ENCODE measurements around the gene CLASP1.
"Not testable (repeated sequence)": the region's sequence is repeated elsewhere in the genome, so short reads cannot be mapped to it uniquely, and the experiment has no call there.

Gene CLASP1

GRCh38 chr2:121459291-121459690 is 190.0 kb downstream of the CLASP1 start:
- DNase-seq = no peak

GRCh38 chr2:121456325-121456724 is 192.9 kb downstream of the CLASP1 start:
- no peak for DNase-seq

GRCh38 chr2:121455446-121455845 is 193.8 kb downstream of the CLASP1 start:
- no peak for DNase-seq

- DNase-seq = no peak
Observed at GRCh38 chr2:121454549-121455090, 194.6 kb downstream of the CLASP1 start.

- no peak for DNase-seq
Observed at GRCh38 chr2:121451398-121451797, 197.9 kb downstream of the CLASP1 start.

GRCh38 chr2:121450301-121450700 is 199.0 kb downstream of the CLASP1 start:
- no peak for DNase-seq

GRCh38 chr2:121446647-121447241 is 202.5 kb downstream of the CLASP1 start:
- DNase-seq = no peak

GRCh38 chr2:121442889-121443288 is 206.4 kb downstream of the CLASP1 start:
- no peak for DNase-seq

- DNase-seq = not testable (repeated sequence)
Observed at GRCh38 chr2:121438290-121438689, 211.0 kb downstream of the CLASP1 start.

- DNase-seq = no peak
Observed at GRCh38 chr2:121436918-121437317, 212.3 kb downstream of the CLASP1 start.

- no peak for DNase-seq
Observed at GRCh38 chr2:121435790-121436189, 213.5 kb downstream of the CLASP1 start.

GRCh38 chr2:121431214-121431613 is 218.0 kb downstream of the CLASP1 start:
- DNase-seq = no peak

GRCh38 chr2:121429927-121430520 is 219.2 kb downstream of the CLASP1 start:
- no peak for DNase-seq

- no peak for DNase-seq
Observed at GRCh38 chr2:121429119-121429903, 220.0 kb downstream of the CLASP1 start.

- no peak for DNase-seq
Observed at GRCh38 chr2:121427187-121427689, 222.0 kb downstream of the CLASP1 start.

GRCh38 chr2:121420486-121420885 is 228.8 kb downstream of the CLASP1 start:
- no peak for DNase-seq

- no peak for DNase-seq
Observed at GRCh38 chr2:121419081-121419699, 230.1 kb downstream of the CLASP1 start.

GRCh38 chr2:121418494-121419058 is 230.7 kb downstream of the CLASP1 start:
- DNase-seq = no peak

GRCh38 chr2:121417826-121418225 is 231.4 kb downstream of the CLASP1 start:
- no peak for DNase-seq

- DNase-seq = no peak
Observed at GRCh38 chr2:121415727-121416126, 233.5 kb downstream of the CLASP1 start.

GRCh38 chr2:121412349-121412748 is 236.9 kb downstream of the CLASP1 start:
- DNase-seq = no peak

- no peak for DNase-seq
Observed at GRCh38 chr2:121409966-121410365, 239.3 kb downstream of the CLASP1 start.

GRCh38 chr2:121409388-121409787 is 239.9 kb downstream of the CLASP1 start:
- DNase-seq = no peak
